RPMI7951 (cell line): ENCODE measurements around the gene CXorf38. TPM values are rescaled to one million over a fixed set of nuclear protein-coding genes. Genes with fewer than 3 reads are reported as not detected.
"Not testable (repeated sequence)": the region's sequence is repeated elsewhere in the genome, so short reads cannot be mapped to it uniquely, and the experiment has no call there.

Experiments used
- DNase-seq: peaks from one replicate; pipeline ENCODE4 v3.0.0-alpha.2; 2012; ENCODE audit warnings: low read depth
- total RNA-seq: library from RNA; depleted of rRNA; stranded (reverse); fragments of >200 nt; shearing (Covaris generic); gene quantifications from 2 replicates; pipeline ENCODE4 v1.2.3, GENCODE V29; 2014

Gene CXorf38
- total RNA-seq, 1 experiment from 2014 or later, result 18.9 TPM

- no peak for DNase-seq
Measured at GRCh38 chrX:40628506-40628905, 18.9 kb downstream of the CXorf38 start.

GRCh38 chrX:40625294-40625693, 22.1 kb downstream of the CXorf38 start:
- no peak for DNase-seq

- no peak for DNase-seq
Measured at GRCh38 chrX:40623665-40624064, 23.7 kb downstream of the CXorf38 start.

- DNase-seq, result no peak
Measured at GRCh38 chrX:40623139-40623536, 24.2 kb downstream of the CXorf38 start, which contains the start of gene MPC1L. MPC1L (plus strand) TSS chrX:40623428; CDS start chrX:40623566, 138 bp downstream.

GRCh38 chrX:40622479-40623138, 24.8 kb downstream of the CXorf38 start:
- DNase-seq, result no peak

GRCh38 chrX:40617566-40617965, 29.8 kb downstream of the CXorf38 start:
- DNase-seq, result peak; percentile 46

- DNase-seq, result no peak
Measured at GRCh38 chrX:40615976-40616375, 31.4 kb downstream of the CXorf38 start.

- no peak for DNase-seq
Measured at GRCh38 chrX:40612511-40612910, 34.9 kb downstream of the CXorf38 start.

- no peak for DNase-seq
Measured at GRCh38 chrX:40607381-40607780, 40.0 kb downstream of the CXorf38 start.

GRCh38 chrX:40603446-40603845, 43.9 kb downstream of the CXorf38 start:
- no peak for DNase-seq

GRCh38 chrX:40589616-40590321, 57.6 kb downstream of the CXorf38 start:
- not testable (repeated sequence) for DNase-seq

GRCh38 chrX:40587623-40588022, 59.7 kb downstream of the CXorf38 start:
- not testable (repeated sequence) for DNase-seq

GRCh38 chrX:40582811-40583210, 64.5 kb downstream of the CXorf38 start:
- DNase-seq, result no peak

- not testable (repeated sequence) for DNase-seq
Measured at GRCh38 chrX:40582178-40582577, 65.2 kb downstream of the CXorf38 start.

GRCh38 chrX:40581336-40581920, 65.9 kb downstream of the CXorf38 start:
- peak; percentile 12 for DNase-seq

GRCh38 chrX:40580537-40581335, 66.6 kb downstream of the CXorf38 start, which contains the start of gene ATP6AP2:
ATP6AP2 (plus strand) TSS chrX:40580970; CDS start chrX:40581066, 96 bp downstream.
- peak; percentile 95 for DNase-seq

GRCh38 chrX:40579900-40580536, 67.3 kb downstream of the CXorf38 start:
- no peak for DNase-seq

GRCh38 chrX:40579141-40579540, 68.2 kb downstream of the CXorf38 start:
- DNase-seq, result no peak

- DNase-seq, result no peak
Measured at GRCh38 chrX:40578039-40578695, 69.2 kb downstream of the CXorf38 start.
